ENCODE measurements around the gene USP13. TPM values are rescaled to one million over a fixed set of nuclear protein-coding genes. Genes with fewer than 3 reads are reported as not detected.
"Not testable (repeated sequence)": the region's sequence is repeated elsewhere in the genome, so short reads cannot be mapped to it uniquely, and the experiment has no call there.

The USP13 gene
- total RNA-seq, 5 donors from 2014 or later (not counting 1 experiment from before 2014, with no cell fraction given): 6.2 to 7.9 (median 7.0) TPM

GRCh38 chr3:179775416-179776122 is 122.7 kb downstream of the USP13 start:
- Mint-ChIP-seq H3K27me3 (no peaks in the 10 kb centered on the region), H3K9me3 (peaks cover 3 to 10% (median 5%) of the 10 kb centered on the region in 3 donors), H3K27ac (no peak overlapping the region), H3K36me3 (peaks cover 74% of the 10 kb centered on the region), H3K4me1 (no peaks in the 10 kb centered on the region), H3K4me3 (no peak overlapping the region)
- WGBS (ENCODE audit: insufficient coverage): 98% methylated on average over 22 of the region's 28 CpGs
- ATAC-seq (replicated peaks in 1 of 4) (no peak), DNase-seq (no peak)
- CTCF ChIA-PET: no interaction called here
- H3K4me1 ChIP-seq (ENCODE audit: control insufficient read depth in 1 of 2, extremely low read depth in 1 of 2, insufficient read depth in 2 of 2, low read length in 2 of 2): no peaks in the 10 kb centered on the region
- H3K27ac ChIP-seq (ENCODE audit: low read length): no peak overlapping the region
- H3K4me3 ChIP-seq (ENCODE audit: control insufficient read depth in 1 of 2, extremely low read depth in 1 of 2, low read length in 1 of 2): no peak overlapping the region
- H3K27me3 ChIP-seq (replicated peaks in 1 of 2; ENCODE audit: control insufficient read depth in 2 of 2, extremely low read depth in 1 of 2, insufficient read depth in 2 of 2, low read length in 1 of 2): no peaks in the 10 kb centered on the region
- POLR2A ChIA-PET: no interaction called here
- H3K9me3 ChIP-seq: no peaks in the 10 kb centered on the region
- H3K36me3 ChIP-seq (ENCODE audit: control insufficient read depth in 2 of 2, extremely low read depth in 1 of 2, insufficient read depth in 1 of 2, low read length in 1 of 2): peaks cover 0 to 5% of the 10 kb centered on the region in 2 donors

GRCh38 chr3:179782841-179783240 is 130.0 kb downstream of the USP13 start:
- H3K9me3 ChIP-seq; H3K36me3 ChIP-seq (ENCODE audit: control insufficient read depth in 2 of 2, extremely low read depth in 1 of 2, insufficient read depth in 1 of 2, low read length in 1 of 2); H3K4me3 Mint-ChIP-seq; H3K4me3 ChIP-seq (ENCODE audit: control insufficient read depth in 1 of 2, extremely low read depth in 1 of 2, low read length in 1 of 2); H3K27me3 Mint-ChIP-seq; H3K4me1 Mint-ChIP-seq; POLR2A ChIA-PET; H3K27ac Mint-ChIP-seq; H3K9me3 Mint-ChIP-seq; H3K27me3 ChIP-seq (replicated peaks in 1 of 2; ENCODE audit: control insufficient read depth in 2 of 2, extremely low read depth in 1 of 2, insufficient read depth in 2 of 2, low read length in 1 of 2); H3K4me1 ChIP-seq (ENCODE audit: control insufficient read depth in 1 of 2, extremely low read depth in 1 of 2, insufficient read depth in 2 of 2, low read length in 2 of 2); DNase-seq; ATAC-seq (replicated peaks in 1 of 4); H3K27ac ChIP-seq (ENCODE audit: low read length): not testable (repeated sequence)
- CTCF ChIA-PET: interaction anchor here in 1 of 2 donors (1.1 kb wide), 1 partner anchor 28 kb away, joined by 3 read pairs; no protein-coding TSS in a partner anchor
- WGBS (ENCODE audit: insufficient coverage): no CpG with 5 or more reads among the region's 5 CpGs
- peaks cover 55% of the 10 kb centered on the region for H3K36me3 Mint-ChIP-seq

GRCh38 chr3:179788996-179789395 is 136.2 kb downstream of the USP13 start:
- 80% methylated on average over 1 of the region's 1 CpG for WGBS (ENCODE audit: insufficient coverage)
- ChIA-PET CTCF (interaction anchor here in 1 of 2 donors (0.5 kb wide), 1 partner anchor 212 kb away, joined by 4 read pairs; no protein-coding TSS in a partner anchor), POLR2A (no interaction called here)
- Histone ChIP-seq H3K36me3 (ENCODE audit: control insufficient read depth in 2 of 2, extremely low read depth in 1 of 2, insufficient read depth in 1 of 2, low read length in 1 of 2) (peaks cover 0 to 1% of the 10 kb centered on the region in 2 donors), H3K27ac (ENCODE audit: low read length) (no peak overlapping the region), H3K4me3 (ENCODE audit: control insufficient read depth in 1 of 2, extremely low read depth in 1 of 2, low read length in 1 of 2) (no peak overlapping the region), H3K27me3 (replicated peaks in 1 of 2; ENCODE audit: control insufficient read depth in 2 of 2, extremely low read depth in 1 of 2, insufficient read depth in 2 of 2, low read length in 1 of 2) (no peaks in the 10 kb centered on the region), H3K9me3 (no peaks in the 10 kb centered on the region), H3K4me1 (ENCODE audit: control insufficient read depth in 1 of 2, extremely low read depth in 1 of 2, insufficient read depth in 2 of 2, low read length in 2 of 2) (no peaks in the 10 kb centered on the region)
- Mint-ChIP-seq H3K4me3 (no peak overlapping the region), H3K9me3 (no peaks in the 10 kb centered on the region), H3K27ac (no peak overlapping the region), H3K4me1 (no peaks in the 10 kb centered on the region), H3K27me3 (no peaks in the 10 kb centered on the region), H3K36me3 (peaks cover 23% of the 10 kb centered on the region)
- DNase-seq (no peak), ATAC-seq (replicated peaks in 1 of 4) (no peak)

- no peaks in the 10 kb centered on the region for H3K4me1 Mint-ChIP-seq
- ChIA-PET POLR2A (no interaction called here), CTCF (no interaction called here)
- H3K27ac Mint-ChIP-seq: no peak overlapping the region
- no peaks in the 10 kb centered on the region for H3K9me3 Mint-ChIP-seq
- H3K36me3 Mint-ChIP-seq: peaks cover 12% of the 10 kb centered on the region
- no peaks in the 10 kb centered on the region for H3K36me3 ChIP-seq (ENCODE audit: control insufficient read depth in 2 of 2, extremely low read depth in 1 of 2, insufficient read depth in 1 of 2, low read length in 1 of 2)
- DNase-seq (no peak), ATAC-seq (replicated peaks in 1 of 4) (no peak)
- no peak overlapping the region for H3K27ac ChIP-seq (ENCODE audit: low read length)
- H3K4me3 Mint-ChIP-seq: no peak overlapping the region
- 94% methylated on average over 3 of the region's 3 CpGs for WGBS (ENCODE audit: insufficient coverage)
- H3K9me3 ChIP-seq: no peaks in the 10 kb centered on the region
- H3K27me3 Mint-ChIP-seq: no peaks in the 10 kb centered on the region
- no peaks in the 10 kb centered on the region for H3K27me3 ChIP-seq (replicated peaks in 1 of 2; ENCODE audit: control insufficient read depth in 2 of 2, extremely low read depth in 1 of 2, insufficient read depth in 2 of 2, low read length in 1 of 2)
- H3K4me1 ChIP-seq (ENCODE audit: control insufficient read depth in 1 of 2, extremely low read depth in 1 of 2, insufficient read depth in 2 of 2, low read length in 2 of 2): peaks cover 0 to 7% of the 10 kb centered on the region in 2 experiments
- no peak overlapping the region for H3K4me3 ChIP-seq (ENCODE audit: control insufficient read depth in 1 of 2, extremely low read depth in 1 of 2, low read length in 1 of 2)
Measured at GRCh38 chr3:179791793-179792192, 139.0 kb downstream of the USP13 start.

- H3K27me3 ChIP-seq (replicated peaks in 1 of 2; ENCODE audit: control insufficient read depth in 2 of 2, extremely low read depth in 1 of 2, insufficient read depth in 2 of 2, low read length in 1 of 2): no peaks in the 10 kb centered on the region
- no peak for ATAC-seq (replicated peaks in 1 of 4)
- ChIA-PET POLR2A (no interaction called here), CTCF (no interaction called here)
- H3K27ac ChIP-seq (ENCODE audit: low read length): no peak overlapping the region
- no peaks in the 10 kb centered on the region for H3K9me3 Mint-ChIP-seq
- H3K9me3 ChIP-seq: no peaks in the 10 kb centered on the region
- no peaks in the 10 kb centered on the region for H3K4me1 Mint-ChIP-seq
- no peak overlapping the region for H3K27ac Mint-ChIP-seq
- no peaks in the 10 kb centered on the region for H3K27me3 Mint-ChIP-seq
- 68% methylated on average over 3 of the region's 4 CpGs for WGBS (ENCODE audit: insufficient coverage)
- no peaks in the 10 kb centered on the region for H3K36me3 ChIP-seq (ENCODE audit: control insufficient read depth in 2 of 2, extremely low read depth in 1 of 2, insufficient read depth in 1 of 2, low read length in 1 of 2)
- H3K4me3 Mint-ChIP-seq: no peak overlapping the region
- no peak for DNase-seq
- peaks cover 6% of the 10 kb centered on the region for H3K36me3 Mint-ChIP-seq
- H3K4me1 ChIP-seq (ENCODE audit: control insufficient read depth in 1 of 2, extremely low read depth in 1 of 2, insufficient read depth in 2 of 2, low read length in 2 of 2): peaks cover 0 to 7% of the 10 kb centered on the region in 2 experiments
- H3K4me3 ChIP-seq (ENCODE audit: control insufficient read depth in 1 of 2, extremely low read depth in 1 of 2, low read length in 1 of 2): no peak overlapping the region
Measured at GRCh38 chr3:179794355-179794754, 141.5 kb downstream of the USP13 start.

- POLR2A ChIA-PET: no interaction called here
- H3K4me3 Mint-ChIP-seq: no peak overlapping the region
- no peaks in the 10 kb centered on the region for H3K9me3 ChIP-seq
- no peaks in the 10 kb centered on the region for H3K27me3 ChIP-seq (replicated peaks in 1 of 2; ENCODE audit: control insufficient read depth in 2 of 2, extremely low read depth in 1 of 2, insufficient read depth in 2 of 2, low read length in 1 of 2)
- DNase-seq: no peak
- no peaks in the 10 kb centered on the region for H3K9me3 Mint-ChIP-seq
- no peak overlapping the region for H3K27ac Mint-ChIP-seq
- no peaks in the 10 kb centered on the region for H3K4me1 Mint-ChIP-seq
- CTCF ChIA-PET: no interaction called here
- WGBS (ENCODE audit: insufficient coverage): no CpG with 5 or more reads among the region's 4 CpGs
- no peaks in the 10 kb centered on the region for H3K36me3 ChIP-seq (ENCODE audit: control insufficient read depth in 2 of 2, extremely low read depth in 1 of 2, insufficient read depth in 1 of 2, low read length in 1 of 2)
- no peaks in the 10 kb centered on the region for H3K36me3 Mint-ChIP-seq
- no peak overlapping the region for H3K27ac ChIP-seq (ENCODE audit: low read length)
- no peaks in the 10 kb centered on the region for H3K27me3 Mint-ChIP-seq
- ATAC-seq (replicated peaks in 1 of 4): no peak
- H3K4me3 ChIP-seq (ENCODE audit: control insufficient read depth in 1 of 2, extremely low read depth in 1 of 2, low read length in 1 of 2): no peak overlapping the region
- H3K4me1 ChIP-seq (ENCODE audit: control insufficient read depth in 1 of 2, extremely low read depth in 1 of 2, insufficient read depth in 2 of 2, low read length in 2 of 2): peaks cover 0 to 7% of the 10 kb centered on the region in 2 experiments
Measured at GRCh38 chr3:179796421-179796820, 143.6 kb downstream of the USP13 start.
